Suprapubic skin (tissue), 4 donors: ENCODE data around the gene RUNX1.

Experiments used
- CTCF ChIP-seq, 2 donors: fragments of 200-600 bp in 1 of 2; fragments of 450-650 bp in 1 of 2; sonication (generic) in 1 of 2; IDR thresholded peaks; one replicate each; pipeline ENCODE4 v1.5.1; 2016 to 2019; ENCODE audit warnings: antibody characterized with exemption in 2 of 2, mild to moderate bottlenecking in 1 of 2, moderate library complexity in 1 of 2
- POLR2A ChIP-seq, 2 donors: fragments of 450-650 bp; IDR thresholded peaks; one replicate each; pipeline ENCODE4 v1.6.1; 2017; ENCODE audit warnings: antibody characterized with exemption in 2 of 2, mild to moderate bottlenecking in 2 of 2, moderate library complexity in 2 of 2
- POLR2AphosphoS5 ChIP-seq, 3 donors: sonication (generic); formaldehyde crosslinking; IDR thresholded peaks; one replicate each; pipeline ENCODE4 v1.6.1; 2017; ENCODE audit warnings: antibody characterized with exemption in 3 of 3

DNA sequence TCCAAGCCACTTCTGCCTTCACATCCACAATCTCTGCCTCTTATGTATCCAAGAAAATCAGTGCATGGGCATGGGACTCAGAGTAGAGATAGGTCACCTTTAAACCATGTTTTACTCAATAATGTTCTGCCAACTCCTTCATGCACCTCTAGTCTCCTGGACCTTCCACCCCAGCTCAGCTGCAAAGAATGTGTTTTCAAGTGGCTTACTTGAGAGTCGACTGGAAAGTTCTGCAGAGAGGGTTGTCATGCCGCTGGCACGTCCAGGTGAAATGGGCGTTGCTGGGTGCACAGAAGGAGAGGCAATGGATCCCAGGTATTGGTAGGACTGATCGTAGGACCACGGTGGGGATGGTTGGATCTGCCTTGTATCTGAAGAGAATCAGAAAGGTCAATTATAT is 250.0 kb downstream of the RUNX1 start:
- TF ChIP-seq CTCF (IDR thresholded peaks at IDR 0.05) = no peak
- no peak for TF ChIP-seq POLR2A (IDR thresholded peaks at IDR 0.05)
- no peak for TF ChIP-seq POLR2AphosphoS5 (IDR thresholded peaks at IDR 0.05)
